ENCODE results near the gene PDHB. TPM values are rescaled to one million over a fixed set of nuclear protein-coding genes. Genes with fewer than 3 reads are reported as not detected.

PDHB gene
- 10 to 100 TPM; 55.5 to 58.9 TPM for total RNA-seq

- H3K27me3 Mint-ChIP-seq: peaks cover 10% of the 10 kb centered on the region
- H3K4me1 Mint-ChIP-seq: peaks cover 32% of the 10 kb centered on the region
- H3K36me3 Mint-ChIP-seq (ENCODE audit: low read depth): peaks cover 32% of the 10 kb centered on the region
- peak within 1 kb of the TSS; percentile 84 for H3K27ac Mint-ChIP-seq
- H3K9me3 Mint-ChIP-seq: no peaks in the 10 kb centered on the region
- POLR2A ChIA-PET: interaction anchor here (0.6 to 2.8 kb wide), 14 partner anchors 9 to 878 kb away, joined by 3 to 21 read pairs (median 4); partner anchors contain the start of genes HTD2, KCTD6, PDE12 and RPP14
- peak within 1 kb of the TSS; percentile 83 for H3K4me3 Mint-ChIP-seq
- CTCF ChIA-PET: interaction anchor here (0.6 to 1.7 kb wide), 10 partner anchors 9 to 135 kb away, joined by 3 to 9 read pairs (median 4); partner anchors contain the start of genes HTD2, KCTD6 and RPP14
- DNase-seq: peak; percentile 90
Measured at GRCh38 chr3:58433400-58434167, at the start of gene PDHB. TSS of gene PDHB (minus strand) at chr3:58433832. CDS start at chr3:58433809, 23 bp downstream.

- H3K36me3 Mint-ChIP-seq (ENCODE audit: low read depth): peaks cover 8% of the 10 kb centered on the region
- H3K27ac Mint-ChIP-seq: no peak overlapping the region
- peaks cover 2% of the 10 kb centered on the region for H3K9me3 Mint-ChIP-seq
- no peak overlapping the region for H3K4me3 Mint-ChIP-seq
- CTCF ChIA-PET: interaction anchor here (0.9 kb wide), 1 partner anchor 11 kb away, joined by 3 read pairs; no protein-coding TSS in a partner anchor
- POLR2A ChIA-PET: interaction anchor here (1.2 kb wide), 1 partner anchor 12 kb away, joined by 4 read pairs; no protein-coding TSS in a partner anchor
- DNase-seq: no peak
- peaks cover 39% of the 10 kb centered on the region for H3K27me3 Mint-ChIP-seq
- peaks cover 12% of the 10 kb centered on the region for H3K4me1 Mint-ChIP-seq
Measured at GRCh38 chr3:58482917-58483636, 49.4 kb upstream of the PDHB start.

DNA sequence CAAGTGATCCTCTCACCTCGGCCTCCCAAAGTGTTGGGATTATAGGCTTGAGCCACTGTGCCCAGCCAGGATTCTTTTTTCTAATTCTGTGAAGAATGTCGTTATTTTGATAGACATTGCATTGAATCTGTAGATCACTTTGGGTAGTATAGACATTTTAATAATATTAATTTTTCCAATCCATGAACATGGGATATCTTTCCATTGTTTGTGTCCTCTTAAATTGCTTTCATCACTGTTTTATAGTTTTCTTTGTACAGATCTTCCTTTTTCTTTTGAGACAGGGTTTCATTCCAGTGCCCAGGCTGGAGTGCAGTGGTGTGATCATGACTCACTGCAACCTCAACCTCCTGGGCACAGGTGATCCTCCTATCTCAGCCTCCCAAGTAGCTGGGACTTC is 46.7 kb upstream of the PDHB start:
- CTCF ChIA-PET: interaction anchor here (2.4 kb wide), 1 partner anchor 11 kb away, joined by 6 read pairs; no protein-coding TSS in a partner anchor
- POLR2A ChIA-PET: no interaction called here
- peaks cover 8% of the 10 kb centered on the region for H3K36me3 Mint-ChIP-seq (ENCODE audit: low read depth)
- H3K27me3 Mint-ChIP-seq: peaks cover 17% of the 10 kb centered on the region
- H3K9me3 Mint-ChIP-seq: peaks cover 2% of the 10 kb centered on the region
- no peak overlapping the region for H3K4me3 Mint-ChIP-seq
- DNase-seq: no peak
- peaks cover 6% of the 10 kb centered on the region for H3K4me1 Mint-ChIP-seq
- no peak overlapping the region for H3K27ac Mint-ChIP-seq

DNA sequence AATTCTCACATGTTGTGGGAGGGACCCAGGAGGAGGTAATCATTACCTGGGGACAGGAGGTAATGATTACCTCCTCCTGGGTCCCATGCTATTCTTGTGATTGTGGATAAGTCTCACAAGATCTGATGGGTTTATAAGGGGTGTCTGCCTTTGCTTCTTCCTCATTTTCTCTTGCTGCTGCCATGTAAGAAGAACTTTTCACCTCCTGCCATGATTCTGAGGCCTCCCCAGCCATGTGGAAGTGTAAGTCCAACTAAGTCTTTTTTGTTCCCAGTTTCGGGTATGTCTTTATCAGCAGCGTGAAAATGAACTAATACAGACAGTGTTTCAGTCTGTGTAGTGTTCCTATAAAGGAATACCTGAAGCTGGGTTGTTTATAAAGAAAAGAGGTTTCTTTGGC is 45.1 kb upstream of the PDHB start:
- ChIA-PET POLR2A (no interaction called here), CTCF (no interaction called here)

DNA sequence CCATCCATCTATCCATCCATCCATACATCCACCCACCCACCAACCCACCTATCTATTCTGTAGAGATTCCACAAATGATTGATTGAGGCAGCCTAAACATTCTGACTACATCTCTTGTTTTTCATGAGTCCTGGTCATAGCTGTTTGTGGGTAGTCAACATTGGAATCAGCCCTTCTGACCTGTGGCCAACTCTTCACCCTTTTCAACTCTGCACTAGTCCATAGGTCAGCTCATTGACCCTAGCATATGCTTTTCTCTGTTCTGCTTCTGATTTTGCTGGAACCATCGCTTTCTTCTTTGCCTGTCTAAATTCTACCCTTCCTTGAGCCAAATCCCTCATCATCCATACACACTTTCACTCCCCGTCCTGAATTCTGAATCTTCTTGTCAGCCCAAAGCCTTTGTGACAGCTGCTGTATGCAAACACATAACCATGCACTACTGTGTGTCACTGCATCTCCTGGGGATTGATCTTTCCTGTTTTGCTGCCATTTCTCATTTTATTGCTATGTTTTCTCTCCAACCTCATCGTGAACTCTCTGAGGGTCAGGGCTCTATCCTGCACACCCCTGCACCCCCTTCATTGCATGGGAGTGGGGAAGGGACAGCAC is 41.4 kb upstream of the PDHB start:
- CTCF ChIA-PET: interaction anchor here (1.4 to 6.1 kb wide), 2 partner anchors 168 to 169 kb away, joined by 3 to 28 read pairs; partner anchors contain the start of genes HTD2 and RPP14
- Mint-ChIP-seq H3K27ac (no peak overlapping the region), H3K27me3 (peaks cover 6% of the 10 kb centered on the region)

More for the DNA sequence above, 45.1 kb upstream of the PDHB start:
- peaks cover 2% of the 10 kb centered on the region for H3K9me3 Mint-ChIP-seq
- no peak overlapping the region for H3K27ac Mint-ChIP-seq
- DNase-seq: no peak
- peaks cover 21% of the 10 kb centered on the region for H3K4me1 Mint-ChIP-seq
- H3K4me3 Mint-ChIP-seq: no peak overlapping the region
- H3K27me3 Mint-ChIP-seq: peaks cover 13% of the 10 kb centered on the region
- peaks cover 8% of the 10 kb centered on the region for H3K36me3 Mint-ChIP-seq (ENCODE audit: low read depth)

DNA sequence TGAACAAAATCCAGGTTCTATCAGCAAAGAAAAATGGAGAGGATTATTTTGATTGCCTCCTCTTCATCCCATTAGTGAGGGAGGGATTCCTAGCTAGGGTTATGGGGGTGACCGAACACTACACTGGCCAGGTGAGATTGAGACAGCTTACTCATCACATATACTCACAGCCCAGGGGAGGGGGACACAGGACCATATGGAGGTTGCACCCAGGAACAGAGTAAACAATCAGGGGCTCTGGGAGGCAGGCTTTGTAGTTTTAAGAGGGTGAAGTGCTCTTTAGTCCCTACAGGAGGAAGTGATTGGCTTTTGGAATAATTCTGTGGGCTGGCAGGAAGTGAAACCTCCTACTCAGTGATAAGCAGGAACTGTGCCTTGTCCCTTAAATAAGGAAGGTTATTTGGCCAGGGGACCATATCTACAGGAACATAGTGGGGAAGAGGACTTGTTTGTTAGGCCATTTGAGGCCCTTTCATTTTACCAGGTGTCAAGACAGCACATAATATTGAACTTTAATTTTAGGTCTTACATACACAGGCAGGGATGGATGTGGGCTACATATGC is 40.8 kb upstream of the PDHB start:
- no peak overlapping the region for H3K27ac Mint-ChIP-seq
- ChIA-PET CTCF (interaction anchor here (3.1 to 6.1 kb wide), 3 partner anchors 11 to 168 kb away, joined by 22 to 56 read pairs (median 28); partner anchors contain the start of genes HTD2, KCTD6 and RPP14), POLR2A (interaction anchor here (1.5 to 2.3 kb wide), 2 partner anchors 12 to 41 kb away, joined by 5 to 8 read pairs; partner anchors contain the start of gene PDHB)
- H3K4me1 Mint-ChIP-seq: peaks cover 55% of the 10 kb centered on the region
- H3K4me3 Mint-ChIP-seq: no peak overlapping the region
- H3K9me3 Mint-ChIP-seq: peaks cover 2% of the 10 kb centered on the region
- no peak for DNase-seq
- H3K27me3 Mint-ChIP-seq: peaks cover 4% of the 10 kb centered on the region
- H3K36me3 Mint-ChIP-seq (ENCODE audit: low read depth): peaks cover 5% of the 10 kb centered on the region

More for the DNA sequence above, 41.4 kb upstream of the PDHB start:
- Mint-ChIP-seq H3K36me3 (ENCODE audit: low read depth) (peaks cover 8% of the 10 kb centered on the region), H3K4me1 (peaks cover 52% of the 10 kb centered on the region), H3K9me3 (peaks cover 2% of the 10 kb centered on the region), H3K4me3 (no peak overlapping the region)
- POLR2A ChIA-PET: interaction anchor here (1.0 to 1.2 kb wide), 2 partner anchors 12 to 17 kb away, joined by 3 read pairs; partner anchors contain the start of gene KCTD6
- no peak for DNase-seq

- ChIA-PET CTCF (interaction anchor here (1.5 to 6.1 kb wide), 6 partner anchors 10 to 167 kb away, joined by 3 to 56 read pairs (median 17); partner anchors contain the start of genes HTD2, KCTD6 and RPP14), POLR2A (interaction anchor here (1.5 to 4.2 kb wide), 3 partner anchors 13 to 40 kb away, joined by 5 to 44 read pairs (median 8); partner anchors contain the start of genes KCTD6 and PDHB)
- Mint-ChIP-seq H3K27me3 (no peaks in the 10 kb centered on the region), H3K4me1 (peaks cover 61% of the 10 kb centered on the region), H3K36me3 (ENCODE audit: low read depth) (no peaks in the 10 kb centered on the region), H3K9me3 (no peaks in the 10 kb centered on the region), H3K27ac (peak overlapping the region; percentile 61), H3K4me3 (no peak overlapping the region)
- DNase-seq: no peak
Measured at GRCh38 chr3:58473275-58473674, 39.6 kb upstream of the PDHB start.

GRCh38 chr3:58471025-58471887 is 37.6 kb upstream of the PDHB start:
- Mint-ChIP-seq H3K9me3 (no peaks in the 10 kb centered on the region), H3K4me1 (peaks cover 61% of the 10 kb centered on the region), H3K4me3 (peak overlapping the region; percentile 62), H3K27ac (peak overlapping the region; percentile 89), H3K36me3 (ENCODE audit: low read depth) (no peaks in the 10 kb centered on the region), H3K27me3 (no peaks in the 10 kb centered on the region)
- ChIA-PET POLR2A (interaction anchor here (0.7 to 4.2 kb wide), 11 partner anchors 12 to 915 kb away, joined by 3 to 44 read pairs (median 4); partner anchors contain the start of genes HTD2, KCTD6, PDE12 and PDHB), CTCF (interaction anchor here (1.0 to 6.1 kb wide), 10 partner anchors 8 to 294 kb away, joined by 3 to 56 read pairs (median 5); partner anchors contain the start of genes HTD2, KCTD6, PXK and RPP14)
- DNase-seq: peak; percentile 75

DNA sequence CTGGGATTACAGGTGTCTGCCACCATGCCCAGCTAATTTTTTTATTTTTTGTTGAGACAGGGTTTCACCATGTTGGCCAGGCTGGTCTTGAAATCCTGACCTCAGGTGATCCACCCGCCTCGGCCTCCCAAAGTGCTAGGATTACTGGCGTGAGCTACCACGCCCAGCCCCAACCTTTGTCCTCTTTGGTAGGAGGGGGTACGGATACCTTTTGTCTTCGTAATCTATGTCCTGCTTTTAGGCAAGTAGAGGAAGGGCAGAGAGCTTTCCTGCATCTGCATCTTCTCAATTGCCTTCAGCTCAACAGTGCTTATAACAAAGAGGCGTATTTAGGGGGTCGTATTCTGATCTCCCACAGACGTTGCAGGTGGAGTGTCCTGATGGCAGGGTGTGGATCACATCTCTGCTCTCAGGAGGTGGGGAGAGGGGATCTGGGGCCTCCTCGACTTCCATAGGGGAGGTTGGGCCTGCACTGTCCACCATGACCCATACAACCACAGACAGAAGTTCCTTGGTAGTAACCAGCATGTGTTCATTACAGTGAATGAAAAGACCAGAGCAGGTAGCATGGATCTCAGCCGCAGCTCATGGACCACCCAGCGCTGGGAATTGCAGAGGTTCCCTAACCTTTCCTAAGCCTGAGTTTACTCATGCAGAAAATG is 36.9 kb upstream of the PDHB start:
- no peaks in the 10 kb centered on the region for H3K27me3 Mint-ChIP-seq
- H3K27ac Mint-ChIP-seq: peak overlapping the region; percentile 89
- H3K4me1 Mint-ChIP-seq: peaks cover 63% of the 10 kb centered on the region
- CTCF ChIA-PET: interaction anchor here (1.0 to 6.1 kb wide), 9 partner anchors 14 to 164 kb away, joined by 3 to 56 read pairs (median 5); partner anchors contain the start of genes HTD2, KCTD6, PDHB and PXK
- no peaks in the 10 kb centered on the region for H3K36me3 Mint-ChIP-seq (ENCODE audit: low read depth)
- DNase-seq: no peak
- no peak overlapping the region for H3K4me3 Mint-ChIP-seq
- no peaks in the 10 kb centered on the region for H3K9me3 Mint-ChIP-seq
- POLR2A ChIA-PET: interaction anchor here (0.7 to 4.2 kb wide), 9 partner anchors 13 to 914 kb away, joined by 3 to 44 read pairs (median 4); partner anchors contain the start of genes HTD2, KCTD6, PDE12 and PDHB

DNA sequence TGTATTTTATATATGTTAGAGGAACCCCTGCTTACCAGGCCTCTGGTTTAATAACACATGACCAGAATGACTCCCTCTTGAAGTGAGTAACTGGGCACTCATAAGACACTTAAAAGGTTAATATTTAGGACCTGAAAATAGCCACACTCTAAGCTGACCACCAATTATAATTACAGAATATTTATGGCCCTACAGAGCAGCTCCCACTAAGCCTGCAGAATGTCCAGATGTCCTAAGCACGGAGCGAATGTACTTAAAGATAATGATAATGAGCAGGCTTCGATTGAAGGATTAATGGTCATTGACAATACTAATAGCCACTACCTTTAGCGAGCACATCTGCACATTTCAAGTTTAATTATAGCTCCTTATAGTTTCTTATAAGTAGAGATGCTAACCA is 35.5 kb upstream of the PDHB start:
- no peak for DNase-seq
- CTCF ChIA-PET: interaction anchor here (0.7 to 6.1 kb wide), 4 partner anchors 23 to 162 kb away, joined by 3 to 28 read pairs (median 4); partner anchors contain the start of genes HTD2, KCTD6 and RPP14

More for the DNA sequence above, 35.5 kb upstream of the PDHB start:
- peaks cover 58% of the 10 kb centered on the region for H3K4me1 Mint-ChIP-seq
- no peaks in the 10 kb centered on the region for H3K27me3 Mint-ChIP-seq
- no peaks in the 10 kb centered on the region for H3K9me3 Mint-ChIP-seq
- H3K27ac Mint-ChIP-seq: no peak overlapping the region
- POLR2A ChIA-PET: no interaction called here
- H3K4me3 Mint-ChIP-seq: no peak overlapping the region
- H3K36me3 Mint-ChIP-seq (ENCODE audit: low read depth): no peaks in the 10 kb centered on the region
